Measurements from ENCODE around the gene NINJ1. TPM values are rescaled to one million over a fixed set of nuclear protein-coding genes. Genes with fewer than 3 reads are reported as not detected.

NINJ1 gene
- total and polyA plus RNA-seq, 2 of the 8 experiments (the other 6 are each of a cell fraction or from before 2014, with no cell fraction given) = 28.2 to 65.6 TPM

DNA sequence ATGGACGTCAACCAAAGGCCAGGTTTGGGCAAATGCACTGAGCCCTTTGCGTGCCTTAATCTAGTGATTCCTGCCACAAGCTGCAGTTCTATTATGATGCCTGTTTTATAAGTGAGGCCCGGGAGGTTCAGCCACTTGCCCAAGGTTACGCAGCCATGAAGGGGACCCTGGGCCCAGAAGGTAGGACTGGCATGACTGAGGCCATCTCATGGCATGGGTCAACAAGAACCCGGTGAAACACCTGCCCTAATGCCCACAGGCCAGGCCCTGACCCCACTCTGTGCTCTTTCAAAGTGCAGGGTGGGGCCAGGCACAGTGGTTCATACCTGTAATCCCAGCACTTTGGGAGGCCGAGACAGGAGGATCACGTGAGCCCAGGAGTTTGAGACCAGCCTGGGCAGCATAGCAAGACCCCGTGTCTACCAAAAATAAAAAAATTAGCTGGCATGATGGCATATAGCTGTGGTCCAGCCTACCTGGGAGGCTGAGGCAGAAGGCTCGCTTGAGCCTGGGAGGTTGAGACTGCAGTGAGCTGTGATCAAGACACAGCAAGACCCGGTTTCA is 8.6 kb downstream of the NINJ1 start:
- H2BK5ac ChIP-seq (ENCODE audit: low read depth, low read length) = no peak overlapping the region
- DNase-seq (ENCODE audit: low read depth in 1 of 2, low spot score in 2 of 2) (no peak), FAIRE-seq (no peak)
- no peaks in the 10 kb centered on the region; a peak in 1 of 7 replicates for H3K27me3 ChIP-seq (replicated peaks in 1 of 4; ENCODE audit: control insufficient read depth in 3 of 4, extremely low read depth in 1 of 4, insufficient read depth in 3 of 4, low read length in 3 of 4)
- H3K27ac ChIP-seq (ENCODE audit: low read depth, low read length) = no peak overlapping the region
- H3K23me2 ChIP-seq (ENCODE audit: low read depth, low read length) = 0 out of 2 replicates have a peak, but pooled peaks cover 1% of the 10 kb centered on the region
- H2BK120ac ChIP-seq (replicated peaks; ENCODE audit: low read depth, low read length) = no peak overlapping the region
- H3K79me2 ChIP-seq (ENCODE audit: control insufficient read depth in 1 of 2, insufficient read depth in 2 of 2, low read length in 2 of 2) = peaks cover 0 to 2% of the 10 kb centered on the region in 2 experiments; a peak in 1 of 4 replicates
- peaks cover 0 to 16% of the 10 kb centered on the region in 2 experiments for H4K20me1 ChIP-seq (replicated peaks in 1 of 2; ENCODE audit: control insufficient read depth in 1 of 2, insufficient read depth in 2 of 2, low read length in 2 of 2)
- H3K36me3 ChIP-seq (ENCODE audit: control insufficient read depth in 2 of 4, insufficient read depth in 4 of 4, low read length in 3 of 4) = peaks cover 0 to 4% (median 0%) of the 10 kb centered on the region in 4 experiments; a peak in 1 of 8 replicates
- H4K8ac ChIP-seq (ENCODE audit: extremely low read depth, insufficient read depth, low read length) = no peak overlapping the region; the same call in 1 of the 2 replicates
- no peak overlapping the region for H4K91ac ChIP-seq (replicated peaks; ENCODE audit: insufficient read length, low read length)
- H2BK20ac ChIP-seq (ENCODE audit: low read length) = no peak overlapping the region
- H2AK5ac ChIP-seq (ENCODE audit: low read depth, low read length) = no peak overlapping the region
- CTCF ChIA-PET (ENCODE audit: partially characterized antibody) = interaction anchor here (0.6 to 1.6 kb wide), 6 partner anchors 12 to 40 kb away, joined by 3 to 9 read pairs (median 4); no protein-coding TSS in a partner anchor
- TF ChIP-seq SRF (IDR thresholded peaks at IDR 0.05; ENCODE audit: low read depth, low read length) = no peak
- no peak overlapping the region for H3K9ac ChIP-seq (replicated peaks in 1 of 4; ENCODE audit: extremely low read depth in 1 of 4, low read depth in 3 of 4, low read length in 3 of 4)
- H3K4me1 ChIP-seq (replicated peaks in 1 of 4; ENCODE audit: control insufficient read depth in 3 of 4, insufficient read depth in 4 of 4, low read length in 3 of 4) = peaks cover 0 to 14% (median 9%) of the 10 kb centered on the region in 4 experiments; a peak in 6 of 7 replicates
- H3K18ac ChIP-seq (ENCODE audit: extremely low read depth, low read length) = no peak overlapping the region
- no peak overlapping the region for H3K4me3 ChIP-seq (ENCODE audit: extremely low read depth in 1 of 4, insufficient read depth in 2 of 4, low read depth in 3 of 4, low read length in 4 of 4)
- no peak overlapping the region for H3K56ac ChIP-seq (replicated peaks; ENCODE audit: insufficient read length, low read depth, low read length)
- no peak overlapping the region for H2BK12ac ChIP-seq (ENCODE audit: low read depth, low read length)
- H3K14ac ChIP-seq (ENCODE audit: insufficient read length) = no peak overlapping the region
- POLR2A ChIA-PET (ENCODE audit: partially characterized antibody) = interaction anchor here (1.4 kb wide), 1 partner anchor 9 kb away, joined by 3 read pairs; the partner anchor contains the start of gene NINJ1
- 94% methylated on average over 10 of the region's 10 CpGs; no CpG with 5 or more reads in 1 of the 2 experiments for WGBS, 2 experiments (ENCODE audit: extremely low coverage in 1 of 2, insufficient coverage in 1 of 2, insufficient read length in 1 of 2, insufficient replicate concordance in 2 of 2, low coverage in 1 of 2, low lambda C conversion rate in 2 of 2, missing lambda C conversion rate in 1 of 2)
- H3K4me2 ChIP-seq (ENCODE audit: insufficient read depth in 1 of 2, low read depth in 2 of 2, low read length in 2 of 2) = no peak overlapping the region
- no peak overlapping the region for H3K4ac ChIP-seq (replicated peaks; ENCODE audit: insufficient read length, low read depth, low read length)
- H4K5ac ChIP-seq (ENCODE audit: insufficient read length, low read depth, low read length) = no peak overlapping the region
- peaks cover 4% of the 10 kb centered on the region for H3K79me1 ChIP-seq (ENCODE audit: low read depth, low read length)
- H3K23ac ChIP-seq (ENCODE audit: insufficient read length) = no peak overlapping the region
- H2BK15ac ChIP-seq (ENCODE audit: low read length) = no peak overlapping the region
- no peak overlapping the region for H2AFZ ChIP-seq (ENCODE audit: low read length)
- no peaks in the 10 kb centered on the region for H3K9me3 ChIP-seq (ENCODE audit: insufficient read depth in 2 of 2, low read depth in 1 of 2, low read length in 1 of 2)

Data from H1 (cell line).